Liver (tissue), 3 donors: ENCODE measurements around the gene MFSD6L.

ENCODE experiments used
- CTCF ChIP-seq: fragments of 150-350 bp; IDR thresholded peaks from 2 replicates; pipeline ENCODE4 v1.5.1; 2017; ENCODE audit warnings: improper control_type of control experiment, low read depth, low read length; ENCODE audit not compliant: missing input control
- GABPA ChIP-seq, 2 donors: IDR thresholded peaks in 1 of 2; conservative IDR thresholded peaks in 1 of 2; 2 replicates each; pipeline ENCODE4 v1.6.1; 2016; ENCODE audit warnings: antibody characterized with exemption in 2 of 2, mild to moderate bottlenecking in 1 of 2, moderate library complexity in 1 of 2
- SP1 ChIP-seq: IDR thresholded peaks from 2 replicates; pipeline ENCODE4 v1.6.1; 2018; ENCODE audit warnings: antibody characterized with exemption, mild to moderate bottlenecking
- TAF1 ChIP-seq: conservative IDR thresholded peaks from 2 replicates; pipeline ENCODE4 v1.6.1; 2016; ENCODE audit warnings: antibody characterized with exemption, mild to moderate bottlenecking
- YY1 ChIP-seq: IDR thresholded peaks from 2 replicates; pipeline ENCODE4 v1.6.1; 2016; ENCODE audit warnings: antibody characterized with exemption, mild to moderate bottlenecking
- TF ChIP-seq, protein P1 (sequence below): IDR thresholded peaks from 2 replicates; pipeline ENCODE4 v1.6.1; 2016; ENCODE audit warnings: antibody characterized with exemption, mild to moderate bottlenecking
- TF ChIP-seq, protein P2 (sequence below): IDR thresholded peaks from 2 replicates; pipeline ENCODE4 v1.6.1; 2016; ENCODE audit warnings: antibody characterized with exemption
- donor health status: healthy.
- donor health status: healthy.

- no peak for TF ChIP-seq TAF1
- TF ChIP-seq, protein P1, sequence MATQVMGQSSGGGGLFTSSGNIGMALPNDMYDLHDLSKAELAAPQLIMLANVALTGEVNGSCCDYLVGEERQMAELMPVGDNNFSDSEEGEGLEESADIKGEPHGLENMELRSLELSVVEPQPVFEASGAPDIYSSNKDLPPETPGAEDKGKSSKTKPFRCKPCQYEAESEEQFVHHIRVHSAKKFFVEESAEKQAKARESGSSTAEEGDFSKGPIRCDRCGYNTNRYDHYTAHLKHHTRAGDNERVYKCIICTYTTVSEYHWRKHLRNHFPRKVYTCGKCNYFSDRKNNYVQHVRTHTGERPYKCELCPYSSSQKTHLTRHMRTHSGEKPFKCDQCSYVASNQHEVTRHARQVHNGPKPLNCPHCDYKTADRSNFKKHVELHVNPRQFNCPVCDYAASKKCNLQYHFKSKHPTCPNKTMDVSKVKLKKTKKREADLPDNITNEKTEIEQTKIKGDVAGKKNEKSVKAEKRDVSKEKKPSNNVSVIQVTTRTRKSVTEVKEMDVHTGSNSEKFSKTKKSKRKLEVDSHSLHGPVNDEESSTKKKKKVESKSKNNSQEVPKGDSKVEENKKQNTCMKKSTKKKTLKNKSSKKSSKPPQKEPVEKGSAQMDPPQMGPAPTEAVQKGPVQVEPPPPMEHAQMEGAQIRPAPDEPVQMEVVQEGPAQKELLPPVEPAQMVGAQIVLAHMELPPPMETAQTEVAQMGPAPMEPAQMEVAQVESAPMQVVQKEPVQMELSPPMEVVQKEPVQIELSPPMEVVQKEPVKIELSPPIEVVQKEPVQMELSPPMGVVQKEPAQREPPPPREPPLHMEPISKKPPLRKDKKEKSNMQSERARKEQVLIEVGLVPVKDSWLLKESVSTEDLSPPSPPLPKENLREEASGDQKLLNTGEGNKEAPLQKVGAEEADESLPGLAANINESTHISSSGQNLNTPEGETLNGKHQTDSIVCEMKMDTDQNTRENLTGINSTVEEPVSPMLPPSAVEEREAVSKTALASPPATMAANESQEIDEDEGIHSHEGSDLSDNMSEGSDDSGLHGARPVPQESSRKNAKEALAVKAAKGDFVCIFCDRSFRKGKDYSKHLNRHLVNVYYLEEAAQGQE = no peak
- TF ChIP-seq CTCF = no peak
- TF ChIP-seq YY1 = no peak
- no peak for TF ChIP-seq GABPA (IDR thresholded peaks at IDR 0.05 in 1 of 2, conservative IDR thresholded peaks at IDR 0.05 in 1 of 2)
- TF ChIP-seq, protein P2, sequence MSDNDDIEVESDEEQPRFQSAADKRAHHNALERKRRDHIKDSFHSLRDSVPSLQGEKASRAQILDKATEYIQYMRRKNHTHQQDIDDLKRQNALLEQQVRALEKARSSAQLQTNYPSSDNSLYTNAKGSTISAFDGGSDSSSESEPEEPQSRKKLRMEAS = no peak
- no peak for TF ChIP-seq SP1
Observed at GRCh38 chr17:8837563-8838075, 38.5 kb upstream of the MFSD6L start.
